ENCODE measurements around the gene TUBB4B.

TUBB4B gene

GRCh38 chr9:137201205-137201868 lies 39.8 kb upstream of the TUBB4B start:
- no peak for DNase-seq (ENCODE audit: low read depth)
- TF ChIP-seq CTCF (IDR thresholded peaks at IDR 0.05; ENCODE audit: control insufficient read depth, extremely low read depth, insufficient read depth), result no peak
- H3K4me3 ChIP-seq (ENCODE audit: low read depth, low read length), result peak overlapping the region; percentile 70

- no peak for DNase-seq (ENCODE audit: low read depth)
- no peak overlapping the region for H3K4me3 ChIP-seq (ENCODE audit: low read depth, low read length)
- TF ChIP-seq CTCF (IDR thresholded peaks at IDR 0.05; ENCODE audit: control insufficient read depth, extremely low read depth, insufficient read depth), result no peak
Observed at GRCh38 chr9:137202966-137203365, 38.1 kb upstream of the TUBB4B start.

- peak overlapping the region; percentile 85 for H3K4me3 ChIP-seq (ENCODE audit: low read depth, low read length)
- DNase-seq (ENCODE audit: low read depth), result no peak
- no peak for TF ChIP-seq CTCF (IDR thresholded peaks at IDR 0.05; ENCODE audit: control insufficient read depth, extremely low read depth, insufficient read depth)
Observed at GRCh38 chr9:137204731-137205125, 36.4 kb upstream of the TUBB4B start.

GRCh38 chr9:137205126-137206069 lies 35.7 kb upstream of the TUBB4B start, which contains the start of the genes NDOR1 and TMEM203:
NDOR1 (plus strand) TSS chr9:137205700; CDS start chr9:137205778, 78 bp downstream.
TMEM203 (minus strand) TSS chr9:137205648; CDS start chr9:137205414, 234 bp downstream.
- DNase-seq (ENCODE audit: low read depth), result no peak
- no peak for TF ChIP-seq CTCF (IDR thresholded peaks at IDR 0.05; ENCODE audit: control insufficient read depth, extremely low read depth, insufficient read depth)
- H3K4me3 ChIP-seq (ENCODE audit: low read depth, low read length), result peak within 1 kb of the TSS; percentile 85

- TF ChIP-seq CTCF (IDR thresholded peaks at IDR 0.05; ENCODE audit: control insufficient read depth, extremely low read depth, insufficient read depth), result no peak
- peak overlapping the region; percentile 85 for H3K4me3 ChIP-seq (ENCODE audit: low read depth, low read length)
- DNase-seq (ENCODE audit: low read depth), result no peak
Observed at GRCh38 chr9:137206602-137207001, 34.5 kb upstream of the TUBB4B start.

- no peak for DNase-seq (ENCODE audit: low read depth)
- H3K4me3 ChIP-seq (ENCODE audit: low read depth, low read length), result no peak overlapping the region
- TF ChIP-seq CTCF (IDR thresholded peaks at IDR 0.05; ENCODE audit: control insufficient read depth, extremely low read depth, insufficient read depth), result no peak
Observed at GRCh38 chr9:137211532-137211931, 29.6 kb upstream of the TUBB4B start.

Data from LNCaP clone FGC (cell line).